SHP77 (cell line): Measurements from ENCODE around the gene PACS1.
"Not testable (repeated sequence)": the region's sequence is repeated elsewhere in the genome, so short reads cannot be mapped to it uniquely, and the experiment has no call there.

Experiments used
- DNase-seq, 2 experiments: peaks; one replicate each; lab custom pipeline; 2025; lab: John Stamatoyannopoulos, UW

Gene PACS1

DNA sequence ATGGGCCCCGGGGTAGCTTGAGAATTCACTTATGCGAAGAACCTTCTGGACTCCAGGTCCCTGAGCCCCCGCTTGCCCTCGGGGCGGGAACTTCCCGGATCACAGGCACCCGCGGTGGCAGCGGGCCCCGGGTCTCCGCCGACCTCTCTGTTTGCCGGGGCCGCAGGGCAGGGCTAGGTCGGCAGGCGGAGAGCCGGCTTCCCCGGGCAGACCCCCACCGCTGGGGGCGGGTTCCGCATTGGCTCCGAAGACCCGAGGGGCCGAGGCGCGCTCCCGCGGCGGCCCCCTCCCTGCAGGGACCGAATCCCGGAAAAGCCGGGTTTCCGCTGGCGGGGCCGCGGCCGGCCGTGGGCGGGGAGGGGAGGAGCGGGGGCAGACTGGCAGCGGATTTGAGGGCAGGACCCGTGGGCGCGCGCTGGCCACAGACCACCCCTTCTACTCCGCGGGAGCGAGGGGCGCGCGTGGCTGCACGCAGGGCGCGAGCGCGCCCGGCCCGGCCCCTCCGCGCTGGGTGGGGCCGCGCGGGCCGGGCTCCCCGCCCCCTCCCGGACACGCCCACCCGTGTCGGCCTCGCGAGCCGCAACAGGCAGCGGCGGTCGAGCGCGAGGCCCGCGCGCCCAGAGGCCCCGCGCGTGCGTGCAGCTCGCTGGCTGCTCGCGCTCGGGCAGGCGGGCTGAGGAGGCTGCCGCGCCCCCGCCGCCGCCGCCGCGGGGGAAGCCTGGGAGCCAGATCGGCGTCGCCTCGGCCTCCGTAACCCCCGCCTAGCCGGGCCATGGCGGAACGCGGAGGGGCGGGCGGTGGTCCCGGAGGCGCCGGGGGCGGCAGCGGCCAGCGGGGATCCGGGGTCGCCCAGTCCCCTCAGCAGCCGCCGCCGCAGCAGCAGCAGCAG is at the start of gene PACS1:
PACS1 (plus strand) TSS at position 558 of the 889 bp plus-strand sequence; CDS start at position 773, 215 bp downstream.
- DNase-seq: peak in 1 of 2 experiments; percentile 40

DNA sequence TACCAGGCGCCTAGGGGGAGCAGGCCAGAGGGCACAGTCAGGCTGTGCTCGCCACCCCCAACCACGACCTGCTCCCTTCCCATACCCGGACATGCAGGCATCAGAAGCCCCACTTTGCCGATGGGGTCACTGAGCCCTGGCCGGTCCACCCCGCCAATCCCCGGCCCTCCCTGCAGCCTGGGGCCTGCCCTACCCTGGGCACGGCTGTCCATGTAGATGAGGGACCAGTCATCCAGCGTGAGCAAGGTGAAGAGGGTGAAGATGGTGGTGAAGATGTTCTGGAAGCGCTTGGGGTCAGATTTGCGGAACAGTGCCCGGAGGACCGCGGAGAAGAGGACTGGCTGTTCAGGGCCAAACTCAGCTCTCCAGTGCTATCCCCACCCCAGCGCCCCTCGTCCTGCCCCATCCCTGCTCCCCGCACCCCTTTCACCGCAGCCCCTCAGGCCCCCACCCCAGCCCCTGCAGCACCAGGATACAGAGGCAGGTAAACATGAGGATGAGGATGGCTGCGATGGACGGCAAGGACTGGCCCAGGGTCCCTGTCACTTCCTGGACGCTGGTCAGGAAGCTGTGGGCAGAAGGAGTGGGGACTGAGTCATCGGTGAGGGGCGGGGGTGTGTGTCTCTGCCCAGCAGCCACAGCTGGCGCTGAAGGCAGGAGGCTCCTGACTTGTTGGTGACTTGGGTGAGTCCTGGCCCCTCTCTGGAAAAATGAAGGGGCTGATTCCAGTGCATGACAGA is 49.3 kb upstream of the PACS1 start:
- peak; percentile 43 to 53 for DNase-seq

DNA sequence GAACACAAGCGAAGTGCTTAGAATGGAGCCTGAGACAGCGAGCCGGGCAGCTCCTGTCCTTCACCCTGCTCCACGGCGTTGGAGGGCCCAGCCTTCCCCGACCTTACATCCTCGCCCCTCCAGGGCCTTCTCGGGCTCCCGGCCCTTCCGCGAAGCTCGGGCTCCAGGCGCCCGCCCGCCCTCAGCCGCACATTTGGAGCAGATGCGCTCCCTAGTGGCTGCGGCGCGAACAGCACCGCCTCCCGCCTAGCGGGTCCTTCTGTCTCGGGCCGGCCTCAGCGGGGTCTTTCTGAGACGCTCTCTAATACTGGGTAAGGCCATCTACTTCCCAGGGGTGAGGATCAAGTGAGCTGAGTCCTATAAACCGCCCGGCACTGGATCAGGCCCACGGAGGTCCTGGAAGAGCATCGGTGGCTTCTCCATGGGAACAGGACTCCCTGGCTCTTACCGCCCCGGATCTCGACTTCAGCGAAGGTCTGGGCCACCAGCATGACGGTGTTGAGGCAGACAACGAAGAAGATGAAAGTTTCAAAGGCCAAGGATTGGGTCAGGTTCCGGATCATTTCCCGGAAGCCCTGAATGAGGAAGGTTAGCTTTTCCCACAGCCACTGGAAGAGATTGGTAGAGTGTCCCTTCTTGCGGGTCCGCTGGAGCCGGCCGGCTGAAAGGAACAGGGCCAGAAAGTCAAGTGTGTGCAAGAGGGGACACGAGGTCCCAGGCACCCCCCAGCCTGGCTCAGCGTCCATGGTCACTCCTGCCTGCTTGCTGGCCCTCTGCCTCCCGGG is 47.5 kb upstream of the PACS1 start:
- peak; percentile 47 to 72 for DNase-seq

DNA sequence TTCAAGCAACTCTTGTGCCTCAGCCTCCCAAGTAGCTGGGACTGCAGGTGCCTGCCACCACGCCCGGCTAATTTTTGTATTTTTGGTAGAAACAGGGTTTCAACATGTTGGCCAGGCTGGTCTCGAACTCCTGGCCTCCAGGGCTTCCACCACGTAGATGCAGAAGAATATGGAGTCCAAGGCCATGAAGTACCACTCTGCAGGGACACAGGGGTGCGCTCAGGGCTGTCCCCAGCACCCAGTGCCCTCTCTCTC is 47.0 kb upstream of the PACS1 start:
- DNase-seq: not testable (repeated sequence)

DNA sequence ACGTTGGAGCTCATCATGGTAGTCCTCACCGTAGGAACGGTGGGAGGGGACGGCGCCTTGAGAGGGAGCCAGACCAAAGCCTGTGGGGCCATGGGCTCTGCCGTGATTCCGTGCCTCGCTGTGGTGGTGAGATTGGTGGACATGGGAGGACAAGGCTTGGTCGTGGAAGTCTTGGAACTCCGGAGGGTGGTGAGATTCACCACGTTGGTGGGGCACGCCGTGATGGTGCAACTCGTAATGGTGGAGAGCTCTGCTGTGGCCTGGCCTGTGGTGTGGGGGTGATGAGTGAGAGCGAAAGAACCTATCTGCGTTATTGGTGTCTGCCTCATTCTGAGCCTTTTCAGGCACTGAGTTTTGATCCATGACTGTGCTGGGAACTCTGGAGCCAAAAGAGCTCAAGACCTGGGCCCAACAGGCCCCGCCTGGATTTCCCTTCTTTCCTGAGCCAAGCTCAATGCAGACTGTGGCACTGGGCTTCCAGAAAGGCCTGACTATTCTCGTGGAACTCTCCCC is 44.0 kb upstream of the PACS1 start, which contains the start of gene CATSPER1:
CATSPER1 (minus strand) TSS at position 463 of the 513 bp plus-strand sequence; CDS start at position 363, 100 bp downstream.
- DNase-seq: no peak

DNA sequence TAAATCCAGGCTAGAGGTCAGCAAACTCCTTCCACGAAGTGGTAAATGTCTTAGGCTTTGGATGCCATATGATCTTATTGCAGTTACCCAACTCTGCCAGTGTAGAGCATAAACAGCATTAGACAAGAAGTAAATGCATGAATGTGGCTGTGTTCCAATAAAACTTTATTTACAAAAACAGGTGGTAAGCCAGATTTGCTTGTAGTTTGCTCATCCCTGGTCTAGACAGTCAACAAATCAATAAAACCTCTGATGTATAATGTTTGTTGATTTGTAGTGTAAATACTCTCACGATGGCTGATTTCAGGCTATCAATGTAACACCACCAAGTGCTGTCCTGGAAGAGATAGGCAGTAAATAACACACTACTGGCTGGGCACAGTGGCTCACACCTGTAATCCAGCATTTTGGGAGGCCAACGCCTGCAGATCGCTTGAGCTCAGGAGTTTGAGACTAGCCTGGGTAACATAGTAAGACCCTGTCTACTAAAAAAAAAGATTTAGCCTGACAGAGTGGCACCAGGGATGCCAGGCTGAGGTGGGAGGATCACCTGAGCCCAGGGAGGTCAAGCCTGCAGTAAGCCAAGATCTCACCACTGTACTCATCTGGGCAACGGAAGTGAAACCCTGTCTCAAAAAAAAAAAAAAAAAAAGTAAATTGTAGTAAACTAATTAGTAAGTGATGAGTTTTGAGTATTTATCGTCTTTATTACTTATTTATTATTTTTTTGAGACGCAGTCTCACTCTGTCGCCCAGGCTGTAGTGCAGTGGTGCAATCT is 36.9 kb upstream of the PACS1 start:
- DNase-seq: no peak

DNA sequence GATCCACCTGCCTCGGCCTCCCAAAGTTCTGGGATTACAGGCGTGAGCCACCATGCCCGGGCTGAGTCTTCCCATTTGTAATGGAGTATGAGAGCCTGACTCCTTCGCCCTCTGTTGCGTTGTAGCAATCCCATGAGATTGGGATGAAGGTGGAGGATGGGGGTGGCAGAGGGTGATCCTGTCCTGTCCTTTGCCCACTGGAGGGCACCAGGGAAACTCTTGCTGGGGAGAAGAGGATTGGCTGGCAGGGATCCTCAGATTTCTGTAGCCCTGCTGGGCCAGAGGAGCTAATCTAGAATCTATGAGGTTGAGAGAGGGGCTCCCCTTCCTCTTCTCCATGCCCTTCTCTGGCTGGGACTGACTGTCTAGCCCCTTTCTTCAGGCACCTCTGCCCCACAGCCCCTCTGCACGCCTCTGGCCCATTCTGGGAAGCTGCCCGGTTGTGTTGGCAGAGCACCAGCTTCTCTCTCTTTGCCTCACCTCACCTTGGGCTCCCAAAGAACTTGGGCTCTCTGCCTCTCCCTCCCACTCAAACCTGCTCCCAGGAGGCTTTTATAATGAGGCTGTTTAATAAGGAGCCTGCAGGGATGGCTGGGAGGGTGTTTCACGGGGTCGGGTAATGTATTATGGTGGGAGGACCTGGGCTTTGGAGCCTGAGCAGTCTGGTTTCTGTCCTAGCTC is 34.3 kb upstream of the PACS1 start:
- no peak for DNase-seq

DNA sequence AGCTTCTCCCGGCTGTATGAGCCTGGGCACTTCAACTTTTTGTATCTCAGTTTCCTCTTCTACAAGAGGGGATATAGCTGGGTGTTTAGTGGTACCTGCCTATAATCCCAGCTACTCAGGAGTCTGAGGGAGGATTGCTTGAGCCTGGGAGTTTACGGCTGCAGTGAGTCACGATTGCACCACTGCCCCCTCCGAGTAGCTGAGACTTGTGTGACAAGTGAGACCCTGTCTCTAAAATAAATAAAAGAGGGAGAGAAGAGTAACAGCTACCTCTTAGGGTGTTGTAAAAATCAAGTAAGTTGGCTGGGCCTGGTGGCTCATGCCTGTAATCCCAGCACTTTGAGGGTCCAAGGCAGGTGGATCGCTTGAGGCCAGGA is 33.8 kb upstream of the PACS1 start:
- DNase-seq: no peak

DNA sequence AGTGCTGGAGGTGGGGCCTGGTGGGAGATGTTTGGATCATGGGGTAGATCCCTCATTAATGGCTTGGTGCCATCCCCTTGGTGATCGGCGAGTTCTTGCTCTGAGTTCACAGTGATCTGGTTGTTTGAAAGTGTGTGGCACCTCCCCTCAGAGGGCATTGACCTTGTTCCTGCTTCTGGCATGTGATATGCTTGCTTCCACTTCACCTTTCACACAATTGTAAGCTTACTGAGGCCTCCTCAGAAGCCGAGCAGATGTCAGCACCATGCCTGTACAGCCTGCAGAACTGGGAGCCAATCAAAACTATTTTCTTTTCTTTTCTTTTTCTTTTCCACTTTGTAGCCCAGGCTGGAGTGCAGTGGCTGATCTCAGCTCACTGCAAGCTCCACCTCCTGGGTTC is 32.7 kb upstream of the PACS1 start:
- no peak for DNase-seq

DNA sequence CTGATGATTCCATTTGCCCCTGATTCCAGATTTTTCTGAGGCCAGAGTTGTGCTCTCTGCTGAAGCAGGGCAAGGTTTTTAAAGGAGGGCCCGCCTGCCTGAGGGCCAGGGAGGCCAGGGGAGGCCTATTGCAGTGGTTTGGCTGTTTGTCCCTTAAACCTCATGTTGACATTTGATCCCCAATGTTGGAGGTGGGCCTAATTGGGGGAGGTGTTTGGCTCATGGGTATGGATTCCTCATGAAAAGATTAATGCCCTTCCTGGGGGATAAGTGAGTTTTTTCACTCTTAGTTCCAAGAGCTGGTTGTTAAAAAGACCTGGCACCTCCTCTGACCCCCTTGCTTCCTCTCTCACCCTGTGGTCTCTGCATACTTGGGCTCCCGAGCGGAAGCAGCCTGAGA is 30.3 kb upstream of the PACS1 start:
- DNase-seq: no peak

DNA sequence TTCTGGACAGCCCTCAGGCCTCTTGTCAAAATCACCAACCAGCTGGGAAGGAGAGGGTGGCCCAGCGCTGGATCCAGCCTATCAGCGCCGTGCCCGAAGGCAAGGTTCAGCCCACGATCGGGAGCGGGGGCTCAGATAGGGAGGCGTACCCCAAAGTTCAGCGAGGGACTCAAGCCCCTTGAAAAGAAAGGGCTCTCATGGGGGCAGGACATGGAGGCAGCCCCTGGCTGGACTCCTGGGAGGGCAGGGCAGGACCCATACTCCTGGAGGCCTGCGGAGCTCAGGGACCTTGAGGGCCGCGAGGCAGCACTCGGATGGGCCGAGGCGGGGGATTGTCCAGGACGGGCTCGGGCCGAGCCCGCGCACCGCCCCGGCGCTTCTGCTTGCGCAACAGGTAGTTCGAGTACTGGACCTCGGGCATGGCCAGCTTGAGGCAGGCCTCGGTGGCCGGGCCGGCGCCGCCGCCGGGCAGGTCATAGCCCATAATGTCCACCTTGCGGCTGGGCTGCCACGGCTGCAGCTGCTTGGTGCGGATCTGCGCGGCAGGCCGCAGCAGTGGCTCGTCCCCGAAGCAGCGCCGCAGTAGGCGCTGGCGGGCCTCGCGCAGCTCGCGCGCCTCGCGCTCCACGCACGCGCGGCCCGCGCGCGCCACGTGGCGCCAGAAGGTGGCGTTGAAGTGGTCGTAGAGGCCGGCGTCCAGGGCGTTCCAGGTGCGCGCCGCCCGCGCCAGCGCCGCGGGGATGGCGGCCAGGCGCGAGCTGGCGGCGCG is 27.7 kb upstream of the PACS1 start:
- DNase-seq: no peak

DNA sequence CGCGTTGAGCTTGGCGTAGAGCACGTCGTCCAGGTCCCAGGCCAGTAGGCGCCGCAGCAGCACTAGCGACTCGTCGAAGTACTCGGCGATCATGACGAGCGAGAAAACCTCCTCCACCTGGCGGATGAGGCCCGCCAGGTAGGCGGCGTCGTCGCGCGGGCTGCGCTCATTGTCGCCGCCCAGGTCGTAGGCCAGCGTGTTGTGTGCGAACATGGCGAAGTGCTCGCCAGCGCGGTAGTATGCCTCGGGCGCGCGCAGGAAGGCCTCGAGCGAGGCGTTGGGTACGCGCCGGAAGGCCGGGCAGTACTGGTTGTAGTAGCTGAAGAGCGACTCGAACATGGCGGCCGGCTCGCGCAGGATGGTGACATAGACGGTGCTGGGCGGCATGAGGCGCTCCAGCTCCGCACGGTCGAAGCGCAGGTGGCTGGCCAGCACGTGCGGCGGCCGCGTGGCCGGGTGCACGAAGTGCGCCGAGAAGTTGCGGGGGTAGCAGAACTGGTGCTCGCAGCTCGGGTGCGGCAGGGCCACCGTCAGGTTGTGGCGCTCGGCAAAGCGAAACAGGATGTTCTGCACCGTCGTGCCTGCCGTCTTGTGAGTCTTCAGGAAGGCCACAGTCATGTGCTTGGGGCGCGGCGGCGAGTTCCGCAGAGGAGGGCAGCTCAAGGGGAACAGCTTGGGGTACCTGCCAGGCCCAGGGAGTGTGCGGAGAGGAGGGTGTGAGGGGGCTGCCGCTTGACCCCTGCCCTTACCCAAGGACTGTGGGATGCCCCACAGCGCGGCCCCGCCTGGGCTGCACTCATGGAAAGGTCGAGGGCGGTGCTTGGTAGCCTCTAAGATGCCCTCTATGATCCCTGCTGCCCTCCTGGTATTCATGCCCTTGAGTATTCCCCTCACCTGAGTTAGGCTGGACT is 26.8 kb upstream of the PACS1 start:
- DNase-seq: no peak

DNA sequence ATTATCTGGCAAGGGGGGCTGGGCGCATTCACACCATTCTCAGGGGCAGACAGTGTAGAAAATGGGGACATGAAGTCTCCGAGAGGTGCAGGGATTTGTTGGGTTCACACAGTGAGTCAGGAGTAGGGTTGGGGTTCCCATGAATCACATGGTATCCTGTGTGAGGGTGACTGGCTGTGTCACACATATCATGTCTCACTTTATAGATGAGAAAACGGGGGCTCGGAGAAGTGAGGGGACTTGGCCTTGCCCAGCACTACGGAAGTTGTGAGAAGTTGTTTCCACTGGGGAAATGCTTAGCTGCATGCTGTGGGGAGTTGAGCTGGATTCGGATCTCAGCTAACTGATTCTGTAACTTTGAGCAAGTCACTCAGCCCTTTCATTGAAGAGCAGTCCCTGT is 25.3 kb upstream of the PACS1 start:
- no peak for DNase-seq

DNA sequence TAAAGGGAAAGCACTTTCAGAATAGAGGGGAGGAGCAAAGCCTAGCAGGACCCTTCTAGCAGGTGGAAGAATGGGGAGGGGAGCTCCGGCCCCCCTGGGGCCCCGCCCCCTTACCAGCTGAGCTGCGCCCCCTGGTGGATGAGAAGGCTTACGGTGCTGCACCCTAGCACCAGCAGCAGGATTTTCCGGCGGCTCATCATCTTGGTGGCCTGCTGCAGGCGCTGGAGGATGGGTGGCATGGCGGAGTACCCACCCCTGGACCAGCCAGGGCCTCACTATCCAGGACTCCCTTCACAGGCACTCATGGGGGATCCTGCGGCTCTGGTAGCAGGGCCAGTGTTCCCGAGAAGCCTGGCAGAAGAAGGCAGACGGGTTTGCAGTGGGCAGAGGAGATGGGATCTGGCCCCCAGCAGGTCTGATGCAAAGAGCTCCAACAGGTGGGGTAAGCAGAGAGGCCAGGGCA is 24.9 kb upstream of the PACS1 start:
- DNase-seq: peak; percentile 72 to 84

DNA sequence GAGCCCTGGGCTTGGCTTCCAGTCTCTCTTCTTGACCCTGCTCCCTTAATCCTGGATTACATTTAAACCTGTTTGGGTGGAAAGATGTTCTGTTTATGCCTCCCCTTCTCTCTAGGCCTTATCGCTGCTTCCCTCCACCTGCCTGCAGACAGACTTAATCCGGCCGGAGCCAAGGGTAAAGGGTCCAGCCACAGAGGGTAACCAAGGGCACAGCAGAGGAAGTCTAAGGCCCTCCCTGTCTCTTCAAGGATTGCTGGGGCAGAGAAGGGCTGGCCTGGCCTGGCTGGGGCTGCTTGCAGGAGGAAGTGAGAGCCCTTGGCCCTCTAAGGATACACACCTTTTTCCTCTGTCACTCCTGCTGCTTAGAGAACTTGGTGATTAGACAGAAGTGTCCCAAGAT is 23.2 kb upstream of the PACS1 start:
- no peak for DNase-seq

DNA sequence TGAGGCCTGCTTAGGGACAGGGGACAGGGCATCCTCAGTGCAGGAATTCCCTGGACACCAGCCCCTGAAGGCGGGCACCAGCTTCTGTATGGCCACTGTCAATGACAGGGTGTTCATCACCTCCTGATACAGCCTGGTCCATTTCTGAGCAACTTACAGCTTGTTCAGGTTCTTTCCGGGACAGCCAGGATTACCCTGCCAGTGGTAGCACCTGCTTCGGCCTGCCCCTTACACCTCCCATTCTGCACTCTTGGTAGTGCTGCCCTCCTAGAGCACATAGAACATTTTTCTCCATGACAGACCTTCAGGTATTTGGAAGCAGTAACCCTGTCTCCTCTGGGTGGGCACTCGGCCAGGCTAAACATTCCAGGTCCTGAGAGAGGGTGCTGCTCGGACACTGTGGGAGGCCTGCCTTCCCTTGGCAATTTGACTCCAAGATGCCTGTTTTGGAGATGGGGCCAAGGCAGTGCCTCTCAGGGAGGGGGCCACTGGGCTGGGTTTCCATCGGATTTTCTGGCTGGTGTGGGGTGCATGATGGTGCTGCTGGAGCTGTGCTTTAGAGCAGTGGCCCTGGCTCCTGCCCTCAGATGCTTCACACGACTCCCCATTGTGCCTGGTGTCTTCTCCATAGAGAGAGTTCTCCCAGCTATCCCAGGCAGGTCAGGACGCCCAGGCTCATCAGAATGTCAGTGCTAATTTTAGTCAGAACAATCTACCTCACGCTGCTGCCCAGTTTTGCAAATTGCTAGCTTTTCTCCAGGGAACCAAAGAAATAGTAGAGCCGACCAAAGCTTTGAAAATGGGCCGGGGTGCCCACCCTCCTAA is 22.3 kb upstream of the PACS1 start:
- DNase-seq: no peak

DNA sequence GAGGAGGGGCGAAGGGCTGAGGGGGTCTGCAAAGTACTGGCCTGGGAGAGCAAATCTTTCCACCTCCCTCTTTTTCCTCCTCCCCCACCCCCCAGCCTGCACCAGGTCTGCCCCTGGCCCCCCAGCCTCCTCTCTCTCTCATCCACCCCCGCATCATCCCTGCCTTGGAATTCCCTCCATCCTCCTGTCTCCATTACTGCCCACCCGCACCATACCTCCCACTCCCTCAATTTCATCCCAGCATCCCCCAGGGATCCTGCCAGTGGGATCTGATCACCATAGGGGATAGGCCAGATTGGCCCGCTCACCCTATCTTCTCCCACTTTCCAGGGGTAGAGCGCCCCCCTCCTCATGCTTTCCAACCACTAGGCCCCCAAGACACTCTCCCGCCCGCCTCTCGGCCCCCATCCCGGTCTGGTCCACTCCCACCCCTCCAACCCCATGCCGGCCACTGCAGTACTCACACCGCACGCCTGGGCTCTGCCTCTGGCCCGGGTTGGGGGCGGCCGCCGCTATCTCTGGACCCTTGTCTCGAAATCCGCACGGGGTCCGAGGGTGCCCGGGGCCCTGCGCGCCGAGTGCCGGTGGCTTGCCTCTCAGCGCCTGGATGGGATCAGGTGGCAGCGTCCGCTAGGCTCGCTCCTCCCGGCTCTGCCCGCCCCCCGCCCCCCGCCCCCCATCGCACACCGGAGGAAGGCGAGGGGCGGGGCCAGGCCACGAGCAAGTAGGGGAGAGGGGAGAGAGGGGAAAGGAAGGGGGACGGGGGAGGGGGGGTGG is 21.3 kb upstream of the PACS1 start, which contains the start of gene GAL3ST3:
GAL3ST3 (minus strand) TSS at position 615 of the 777 bp plus-strand sequence. CDS start 3,746 bp downstream, outside the sequence.
- DNase-seq: no peak
